ENCODE data around the gene SLC6A1. TPM values are rescaled to one million over a fixed set of nuclear protein-coding genes. Genes with fewer than 3 reads are reported as not detected.
A peak's percentile ranks its signal among the peaks of the same experiment; 100 is the strongest.

Gene SLC6A1
- total and polyA plus RNA-seq, 2 of the 8 experiments (the other 6 are each of a cell fraction or from before 2014, with no cell fraction given): 0.30 to 0.63 TPM

DNA sequence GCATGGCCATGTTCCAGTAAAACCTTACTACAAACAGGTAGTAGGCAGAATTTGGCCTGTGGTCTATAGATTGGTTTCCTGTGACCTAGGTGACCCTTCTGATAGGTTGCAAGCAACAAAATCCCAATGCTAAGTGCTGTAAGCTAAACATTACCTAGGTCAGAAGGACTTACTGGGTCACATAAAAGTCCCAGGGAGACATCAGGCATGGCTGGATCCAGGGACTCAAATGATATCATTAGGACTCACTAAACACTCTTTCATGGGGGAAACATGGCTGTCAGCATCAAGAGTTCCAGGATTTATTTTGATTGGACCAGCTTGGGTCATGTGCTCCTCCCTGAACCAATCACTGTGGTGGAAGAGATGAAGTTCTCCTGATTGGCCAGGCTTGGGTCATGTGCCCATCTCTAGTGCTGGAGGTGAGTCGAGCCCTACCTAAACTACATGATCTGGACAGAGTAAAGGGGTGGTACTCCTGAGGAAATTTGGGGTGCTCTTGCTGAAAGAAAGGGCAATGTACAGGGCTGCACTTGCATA, 16.8 kb upstream of the SLC6A1 start:
- Histone ChIP-seq H2AFZ (ENCODE audit: low read length) (no peak overlapping the region), H3K36me3 (ENCODE audit: control insufficient read depth in 2 of 4, insufficient read depth in 4 of 4, low read length in 3 of 4) (no peaks in the 10 kb centered on the region; a peak in 1 of 8 replicates), H4K8ac (ENCODE audit: extremely low read depth, insufficient read depth, low read length) (no peak overlapping the region), H3K79me2 (ENCODE audit: control insufficient read depth in 1 of 2, insufficient read depth in 2 of 2, low read length in 2 of 2) (no peaks in the 10 kb centered on the region), H3K4ac (replicated peaks; ENCODE audit: insufficient read length, low read depth, low read length) (no peak overlapping the region), H2AK5ac (ENCODE audit: low read depth, low read length) (no peak overlapping the region), H2BK5ac (ENCODE audit: low read depth, low read length) (no peak overlapping the region), H3K4me1 (replicated peaks in 1 of 4; ENCODE audit: control insufficient read depth in 3 of 4, insufficient read depth in 4 of 4, low read length in 3 of 4) (peaks cover 11 to 23% (median 12%) of the 10 kb centered on the region in 4 experiments), H3K27me3 (replicated peaks in 1 of 4; ENCODE audit: control insufficient read depth in 3 of 4, extremely low read depth in 1 of 4, insufficient read depth in 3 of 4, low read length in 3 of 4) (no peaks in the 10 kb centered on the region; a peak in 4 of 7 replicates), H3K56ac (replicated peaks; ENCODE audit: insufficient read length, low read depth, low read length) (no peak overlapping the region), H2BK120ac (replicated peaks; ENCODE audit: low read depth, low read length) (no peak overlapping the region), H4K91ac (replicated peaks; ENCODE audit: insufficient read length, low read length) (no peak overlapping the region), H4K5ac (ENCODE audit: insufficient read length, low read depth, low read length) (no peak overlapping the region), H3K23me2 (ENCODE audit: low read depth, low read length) (no peaks in the 10 kb centered on the region), H2BK12ac (ENCODE audit: low read depth, low read length) (no peak overlapping the region), H3K27ac (ENCODE audit: low read depth, low read length) (no peak overlapping the region), H3K18ac (ENCODE audit: extremely low read depth, low read length) (no peak overlapping the region), H2BK20ac (ENCODE audit: low read length) (no peak overlapping the region), H4K20me1 (replicated peaks in 1 of 2; ENCODE audit: control insufficient read depth in 1 of 2, insufficient read depth in 2 of 2, low read length in 2 of 2) (no peaks in the 10 kb centered on the region), H2BK15ac (ENCODE audit: low read length) (no peak overlapping the region), H3K9ac (replicated peaks in 1 of 4; ENCODE audit: extremely low read depth in 1 of 4, low read depth in 3 of 4, low read length in 3 of 4) (no peak overlapping the region), H3K4me2 (ENCODE audit: insufficient read depth in 1 of 2, low read depth in 2 of 2, low read length in 2 of 2) (no peak overlapping the region), H3K79me1 (ENCODE audit: low read depth, low read length) (no peaks in the 10 kb centered on the region), H3K4me3 (ENCODE audit: extremely low read depth in 1 of 4, insufficient read depth in 2 of 4, low read depth in 3 of 4, low read length in 4 of 4) (no peak overlapping the region), H3K9me3 (ENCODE audit: insufficient read depth in 2 of 2, low read depth in 1 of 2, low read length in 1 of 2) (no peaks in the 10 kb centered on the region), H3K14ac (ENCODE audit: insufficient read length) (no peak overlapping the region), H3K23ac (ENCODE audit: insufficient read length) (no peak overlapping the region)
- DNase-seq (ENCODE audit: low read depth in 1 of 2, low spot score in 2 of 2) (no peak), FAIRE-seq (no peak)
- 88% methylated on average over 1 of the region's 1 CpG; no CpG with 5 or more reads in 1 of the 2 experiments for WGBS, 2 experiments (ENCODE audit: extremely low coverage in 1 of 2, insufficient coverage in 1 of 2, insufficient read length in 1 of 2, insufficient replicate concordance in 2 of 2, low coverage in 1 of 2, low lambda C conversion rate in 2 of 2, missing lambda C conversion rate in 1 of 2)
- CTCF ChIA-PET (ENCODE audit: partially characterized antibody): interaction anchor here (1.3 to 13.3 kb wide), 2 partner anchors 24 to 86 kb away, joined by 3 to 207 read pairs; no protein-coding TSS in a partner anchor
- TF ChIP-seq USF2 (IDR thresholded peaks at IDR 0.05; ENCODE audit: low read length): peak; percentile 63
- TF ChIP-seq EGR1 (IDR thresholded peaks at IDR 0.05; ENCODE audit: borderline replicate concordance, low read depth, low read length): no peak
- no peak for TF ChIP-seq GTF2F1 (IDR thresholded peaks at IDR 0.05; ENCODE audit: borderline replicate concordance, low read depth, low read length)
- POLR2A ChIA-PET (ENCODE audit: partially characterized antibody): no interaction called here

Measured in H1 (cell line).